ENCODE measurements around the gene HSPG2. TPM values are rescaled to one million over a fixed set of nuclear protein-coding genes. Genes with fewer than 3 reads are reported as not detected.

The HSPG2 gene
- total and polyA plus RNA-seq, 2 of the 8 experiments (the other 6 are each of a cell fraction or from before 2014, with no cell fraction given): 17.8 to 111 TPM

DNA sequence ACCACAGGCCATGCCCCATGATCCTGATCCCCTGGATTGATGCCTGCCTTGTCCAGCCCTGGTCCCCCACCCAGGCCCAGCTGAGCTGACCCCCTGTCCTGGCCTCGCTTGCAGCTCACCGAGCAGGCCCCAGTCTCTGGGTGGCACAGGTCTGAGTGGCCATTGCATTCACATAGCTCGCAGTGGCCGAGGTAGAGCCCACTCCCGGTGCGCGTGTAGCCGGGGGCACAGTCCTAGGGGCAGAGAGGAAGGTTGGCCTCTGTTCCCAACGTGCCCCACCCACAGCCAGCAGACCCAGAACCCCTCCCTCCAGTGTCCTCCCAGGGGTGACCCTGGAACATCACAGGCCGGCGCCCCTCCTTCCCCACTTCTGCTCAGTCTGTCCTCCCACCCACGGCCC, 73.1 kb downstream of the HSPG2 start (continued):
- TF ChIP-seq FOSL1 (IDR thresholded peaks at IDR 0.05; ENCODE audit: insufficient read depth, low read depth, low read length) (no peak), CHD1 (IDR thresholded peaks at IDR 0.05; ENCODE audit: low read depth, low read length) (no peak), KDM1A (IDR thresholded peaks at IDR 0.05; ENCODE audit: borderline replicate concordance, low read length) (no peak)
